Thyroid gland (tissue), 4 donors: Measurements from ENCODE around the gene MAGI2. TPM values are rescaled to one million over a fixed set of nuclear protein-coding genes. Genes with fewer than 3 reads are reported as not detected.

Experiments used
- DNase-seq, 2 donors: peaks; one replicate each; pipeline ENCODE4 v3.0.0-alpha.2; 2019
- H3K27ac ChIP-seq, 3 donors: fragments of 200-600 bp; sonication (generic); 1 replicate in 2 of 3; 2 replicates in 1 of 3; pipeline ENCODE4 v1.5.1; 2016 to 2019; ENCODE audit warnings: mild to moderate bottlenecking in 1 of 3, moderate library complexity in 1 of 3
- H3K27me3 ChIP-seq: fragments of 200-600 bp; sonication (generic); one replicate; pipeline ENCODE4 v1.5.1; 2019
- H3K36me3 ChIP-seq, 2 donors: fragments of 200-600 bp; sonication (generic); one replicate each; pipeline ENCODE4 v1.5.1; 2016 to 2019
- H3K4me1 ChIP-seq, 2 donors: fragments of 200-600 bp; sonication (generic); one replicate each; pipeline ENCODE4 v1.5.1; 2017 to 2019
- H3K4me3 ChIP-seq, 3 donors: fragments of 200-600 bp; sonication (generic); replicated peaks in 1 of 3; 1 replicate in 2 of 3; 2 replicates in 1 of 3; pipeline ENCODE4 v1.5.1; 2016; ENCODE audit warnings: mild to moderate bottlenecking in 1 of 3
- H3K9me3 ChIP-seq: fragments of 200-600 bp; sonication (generic); one replicate; pipeline ENCODE4 v1.5.1; 2017
- POLR2A ChIP-seq, 2 donors: fragments of 450-650 bp; IDR thresholded peaks; one replicate each; pipeline ENCODE4 v1.6.1; 2017; ENCODE audit warnings: antibody characterized with exemption in 2 of 2, mild to moderate bottlenecking in 2 of 2, moderate library complexity in 1 of 2
- WGBS, 2 donors: methylation state at CpG; one replicate each; pipeline ENCODE4 v1.1.5; 2017; 5-methylcytosine and 5-hydroxymethylcytosine counted together
- intact Hi-C: fragments of 100-400 bp; cut with DNase I; formaldehyde crosslinking; loops from one replicate; pipeline ENCODE4 v1.15.1; 2023
- total RNA-seq, 4 donors: library from RNA; depleted of rRNA; stranded (reverse); fragments of >200 nt; gene quantifications; one replicate each; pipeline ENCODE4 v1.2.3, GENCODE V29; 2016
- TF ChIP-seq, protein P1 (sequence below), 6 experiments: fragments of 200-600 bp in 3 of 6; fragments of 450-650 bp in 3 of 6; sonication (generic) in 3 of 6; IDR thresholded peaks; one replicate each; pipeline ENCODE4 v1.5.1; 2016 to 2019; ENCODE audit warnings: antibody characterized with exemption in 6 of 6, mild to moderate bottlenecking in 2 of 6, inconsistent platforms in 1 of 6, moderate library complexity in 1 of 6

MAGI2 gene
- total RNA-seq, 4 donors from 2014 or later: 20.7 to 31.1 (median 26.0) TPM

DNA sequence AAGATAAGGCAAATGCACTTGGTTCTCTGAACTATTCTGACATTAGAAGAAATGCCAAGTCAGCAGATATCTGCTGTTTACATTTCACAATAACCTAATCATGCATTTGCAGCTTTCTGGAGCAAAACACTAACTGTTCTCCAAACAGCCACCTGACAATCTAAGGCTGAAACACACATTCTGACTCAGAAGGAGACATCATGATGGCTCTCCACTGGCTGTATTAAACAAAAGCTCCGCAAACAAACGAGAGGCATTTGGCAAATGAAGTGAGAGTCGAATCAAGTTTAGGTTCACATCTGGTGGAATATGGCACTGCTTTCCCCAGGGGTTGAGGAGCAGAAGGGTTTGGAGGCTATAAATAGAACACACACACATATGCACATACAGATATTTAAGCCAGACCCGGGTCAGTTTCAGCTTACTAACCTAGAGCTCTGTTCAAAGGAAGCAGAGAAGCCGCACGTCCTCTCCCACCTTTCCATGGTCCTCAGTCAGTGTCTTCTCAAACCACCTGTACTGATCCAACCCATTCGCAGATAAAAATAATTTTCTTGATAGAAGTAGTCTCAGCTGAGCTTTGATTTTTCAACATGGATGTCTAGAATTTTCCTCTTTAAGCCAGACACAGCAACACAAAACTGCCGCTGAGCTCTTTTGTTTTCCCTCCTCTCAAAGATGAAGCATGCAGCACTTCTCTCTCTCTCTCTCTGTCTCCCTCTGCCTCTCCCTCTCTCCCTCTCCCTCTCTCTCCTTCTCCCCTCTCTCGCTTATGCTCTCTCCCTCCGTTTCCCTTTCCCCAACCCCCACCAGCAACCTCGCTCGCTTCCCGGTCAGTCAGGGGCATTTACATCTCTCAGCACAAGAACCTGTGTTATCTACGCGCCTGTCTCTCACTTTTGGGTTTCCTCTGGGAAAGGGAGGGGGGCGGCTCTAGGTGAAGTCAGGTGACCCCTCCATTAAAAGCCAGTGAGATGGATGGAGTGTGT lies 682.8 kb downstream of the MAGI2 start:
- intact Hi-C loops: no loop called here
- DNase-seq: no peak
- WGBS, 2 donors: 16 to 20% methylated on average over 16 of the region's 16 CpGs
- H3K4me3 ChIP-seq: no peak overlapping the region
- H3K9me3 ChIP-seq: no peaks in the 10 kb centered on the region
- no peaks in the 10 kb centered on the region for H3K27me3 ChIP-seq
- TF ChIP-seq, protein P1, sequence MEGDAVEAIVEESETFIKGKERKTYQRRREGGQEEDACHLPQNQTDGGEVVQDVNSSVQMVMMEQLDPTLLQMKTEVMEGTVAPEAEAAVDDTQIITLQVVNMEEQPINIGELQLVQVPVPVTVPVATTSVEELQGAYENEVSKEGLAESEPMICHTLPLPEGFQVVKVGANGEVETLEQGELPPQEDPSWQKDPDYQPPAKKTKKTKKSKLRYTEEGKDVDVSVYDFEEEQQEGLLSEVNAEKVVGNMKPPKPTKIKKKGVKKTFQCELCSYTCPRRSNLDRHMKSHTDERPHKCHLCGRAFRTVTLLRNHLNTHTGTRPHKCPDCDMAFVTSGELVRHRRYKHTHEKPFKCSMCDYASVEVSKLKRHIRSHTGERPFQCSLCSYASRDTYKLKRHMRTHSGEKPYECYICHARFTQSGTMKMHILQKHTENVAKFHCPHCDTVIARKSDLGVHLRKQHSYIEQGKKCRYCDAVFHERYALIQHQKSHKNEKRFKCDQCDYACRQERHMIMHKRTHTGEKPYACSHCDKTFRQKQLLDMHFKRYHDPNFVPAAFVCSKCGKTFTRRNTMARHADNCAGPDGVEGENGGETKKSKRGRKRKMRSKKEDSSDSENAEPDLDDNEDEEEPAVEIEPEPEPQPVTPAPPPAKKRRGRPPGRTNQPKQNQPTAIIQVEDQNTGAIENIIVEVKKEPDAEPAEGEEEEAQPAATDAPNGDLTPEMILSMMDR (IDR thresholded peaks at IDR 0.05): no peak
- peaks cover 0 to 10% of the 10 kb centered on the region in 2 donors for H3K4me1 ChIP-seq
- H3K27ac ChIP-seq: no peak overlapping the region
- H3K36me3 ChIP-seq: no peaks in the 10 kb centered on the region

DNA sequence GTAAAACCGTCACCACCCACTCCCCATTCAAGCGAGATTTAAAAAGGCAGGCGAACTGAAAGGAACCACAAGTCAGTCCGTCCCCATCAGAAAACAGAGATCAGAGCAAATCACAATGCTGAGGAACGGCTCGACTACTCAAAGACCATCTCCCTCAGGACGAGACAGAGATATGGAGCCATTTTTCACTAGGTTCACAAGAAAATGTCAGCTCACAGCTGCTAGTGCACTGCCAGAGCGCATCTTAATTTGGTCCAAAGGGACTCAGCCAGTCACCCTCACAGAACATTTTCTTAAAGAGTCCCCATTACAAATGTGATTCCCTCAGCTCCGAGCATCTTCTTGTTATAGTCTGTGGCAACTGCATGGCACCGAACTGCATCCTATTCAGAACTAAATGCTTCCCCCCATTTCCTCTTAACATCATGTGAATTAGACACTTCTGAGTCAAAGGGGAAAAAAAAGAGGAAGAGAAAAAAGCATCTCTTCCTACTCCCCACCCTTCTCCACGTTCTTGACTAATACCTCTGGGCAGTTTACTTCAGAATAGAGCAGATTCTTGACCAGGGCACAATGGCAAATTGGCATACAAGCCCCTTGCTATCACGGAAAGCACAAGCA lies 683.9 kb downstream of the MAGI2 start:
- DNase-seq: no peak
- TF ChIP-seq, protein P1 (IDR thresholded peaks at IDR 0.05): no peak
- no peak for TF ChIP-seq POLR2A (IDR thresholded peaks at IDR 0.05)
- Histone ChIP-seq H3K36me3 (no peaks in the 10 kb centered on the region), H3K27me3 (no peaks in the 10 kb centered on the region), H3K9me3 (no peaks in the 10 kb centered on the region), H3K4me1 (peaks cover 0 to 10% of the 10 kb centered on the region in 2 donors), H3K27ac (no peak overlapping the region), H3K4me3 (no peak overlapping the region)
- intact Hi-C loops: no loop called here
- 7 to 10% methylated on average over 12 of the region's 12 CpGs for WGBS, 2 donors

DNA sequence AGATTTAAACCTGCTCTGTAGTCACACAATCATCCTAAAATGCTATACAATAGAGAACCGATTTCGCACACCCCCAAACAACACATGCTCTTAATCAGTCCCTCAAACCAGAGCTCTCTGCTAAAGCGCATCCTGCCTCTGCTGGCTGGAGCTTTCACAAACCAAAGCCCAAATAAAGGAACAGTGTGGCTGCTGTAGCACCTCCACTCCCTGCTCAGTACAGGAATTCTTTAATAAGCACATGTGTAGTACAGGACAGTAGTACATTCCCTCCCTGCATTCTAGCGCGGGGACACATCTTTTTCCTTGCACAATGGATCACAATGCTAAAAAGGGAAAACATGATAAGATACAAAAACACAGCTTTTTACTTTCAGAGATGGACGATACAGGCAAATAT lies 684.6 kb downstream of the MAGI2 start:
- no peak overlapping the region for H3K4me3 ChIP-seq
- H3K27me3 ChIP-seq: no peaks in the 10 kb centered on the region
- H3K27ac ChIP-seq: no peak overlapping the region
- H3K4me1 ChIP-seq: peaks cover 0 to 10% of the 10 kb centered on the region in 2 donors
- no peak for DNase-seq
- H3K9me3 ChIP-seq: no peaks in the 10 kb centered on the region
- TF ChIP-seq, protein P1 (IDR thresholded peaks at IDR 0.05): no peak
- TF ChIP-seq POLR2A (IDR thresholded peaks at IDR 0.05): no peak
- intact Hi-C loops: no loop called here
- 29 to 34% methylated on average over 6 of the region's 6 CpGs for WGBS, 2 donors
- no peaks in the 10 kb centered on the region for H3K36me3 ChIP-seq

DNA sequence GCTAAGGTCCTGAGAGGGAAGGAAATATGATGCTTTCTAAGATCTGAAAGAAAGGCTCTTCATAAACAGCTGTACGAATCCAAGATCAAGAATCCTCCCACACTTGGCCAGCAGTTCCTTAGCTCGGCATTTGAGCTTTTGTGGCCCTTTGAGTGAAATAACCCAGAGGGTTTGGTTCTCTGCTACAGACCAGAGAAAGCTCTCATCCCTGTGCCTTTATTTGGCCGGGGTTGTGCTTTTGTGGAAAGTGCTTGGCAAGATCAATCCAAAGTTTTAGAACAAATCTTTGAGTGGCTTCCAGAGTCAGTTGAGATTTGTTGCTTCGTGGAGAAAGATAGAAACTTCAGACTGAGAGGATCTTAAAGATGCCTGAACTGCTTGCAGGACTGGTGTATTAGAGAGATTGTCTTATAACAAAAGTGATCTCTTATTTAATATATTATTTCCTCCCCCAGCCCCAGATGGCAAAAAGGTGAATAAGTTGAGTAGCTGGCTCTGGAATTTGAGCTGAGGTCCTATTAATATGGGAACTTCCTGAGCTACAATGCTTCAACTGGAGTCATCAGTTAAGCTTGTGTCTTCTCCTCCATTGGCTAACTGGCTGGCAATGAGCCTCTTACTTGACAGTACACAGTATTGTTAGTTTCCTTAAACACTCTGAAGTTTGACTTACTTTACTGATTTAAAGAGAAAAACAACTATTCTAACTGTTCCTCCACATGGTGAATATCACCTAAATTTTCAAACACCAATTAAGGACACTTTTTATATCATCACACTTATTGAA lies 687.3 kb downstream of the MAGI2 start:
- Histone ChIP-seq H3K27ac (no peak overlapping the region), H3K9me3 (no peaks in the 10 kb centered on the region), H3K4me3 (no peak overlapping the region), H3K36me3 (no peaks in the 10 kb centered on the region), H3K27me3 (no peaks in the 10 kb centered on the region), H3K4me1 (peaks cover 0 to 10% of the 10 kb centered on the region in 2 donors)
- 60 to 70% methylated on average over 4 of the region's 4 CpGs for WGBS, 2 donors
- DNase-seq: no peak
- TF ChIP-seq POLR2A (IDR thresholded peaks at IDR 0.05): no peak
- TF ChIP-seq, protein P1 (IDR thresholded peaks at IDR 0.05): no peak
- intact Hi-C loops: no loop called here
